GM18909 (cell line): Measurements from ENCODE around the gene GPRC5C.

Experiments
- ATAC-seq: cut with Tn5 transposase; IDR thresholded peaks from one replicate; pipeline ENCODE4 v1.9.1; 2021; ENCODE audit warnings: mild to moderate bottlenecking; ENCODE audit not compliant: unreplicated experiment, poor library complexity

The GPRC5C gene

DNA sequence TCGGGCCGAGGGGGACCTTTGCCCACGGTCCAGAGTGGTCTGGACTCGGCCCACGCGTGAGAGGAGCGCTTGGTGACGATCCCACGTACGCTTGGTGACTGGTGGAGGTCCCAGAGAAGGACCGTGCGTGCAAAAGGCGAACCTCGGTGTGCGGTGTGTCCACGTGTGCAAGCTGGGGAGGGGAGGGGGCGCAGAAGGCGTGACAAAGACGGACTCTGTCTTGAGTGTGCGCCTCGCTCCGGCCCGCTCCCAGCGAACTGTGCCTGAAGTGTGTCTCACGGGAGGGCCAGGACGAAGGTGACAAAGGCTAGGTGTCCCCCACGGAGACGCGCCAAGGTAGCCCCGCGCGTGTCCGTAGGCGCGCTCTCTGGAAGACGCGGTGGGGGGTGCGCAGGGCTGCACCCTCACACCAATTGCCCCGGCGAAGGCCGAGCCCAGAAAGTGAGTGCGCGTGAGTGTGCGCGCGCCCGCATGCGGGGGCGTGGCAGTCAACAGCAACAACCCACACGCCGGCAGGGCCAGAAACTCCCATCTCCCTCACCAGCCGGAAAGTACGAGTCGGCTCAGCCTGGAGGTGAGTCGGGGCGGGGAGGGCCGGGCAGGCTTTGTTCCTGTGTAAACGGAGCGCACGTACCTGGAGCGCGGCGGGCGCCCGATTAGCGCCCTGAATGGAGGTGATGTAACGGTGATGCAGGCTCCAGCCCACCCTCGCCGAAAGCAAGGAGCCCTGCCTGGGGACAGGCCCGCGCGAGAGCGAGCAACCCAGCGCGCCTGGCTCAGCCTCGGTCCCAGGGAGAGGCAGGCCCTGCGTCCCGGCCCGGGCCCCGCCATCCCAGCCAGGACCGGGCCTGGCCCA, at the start of gene GPRC5C:
Gene GPRC5C (plus strand): TSS at position 521 of the 856 bp plus-strand sequence. CDS start 7,689 bp downstream, outside the sequence.
- ATAC-seq: peak; percentile 49

GRCh38 chr17:74383141-74383540, 48.7 kb upstream of the GPRC5C start:
- no peak for ATAC-seq

GRCh38 chr17:74385201-74385600, 46.7 kb upstream of the GPRC5C start:
- ATAC-seq: no peak

DNA sequence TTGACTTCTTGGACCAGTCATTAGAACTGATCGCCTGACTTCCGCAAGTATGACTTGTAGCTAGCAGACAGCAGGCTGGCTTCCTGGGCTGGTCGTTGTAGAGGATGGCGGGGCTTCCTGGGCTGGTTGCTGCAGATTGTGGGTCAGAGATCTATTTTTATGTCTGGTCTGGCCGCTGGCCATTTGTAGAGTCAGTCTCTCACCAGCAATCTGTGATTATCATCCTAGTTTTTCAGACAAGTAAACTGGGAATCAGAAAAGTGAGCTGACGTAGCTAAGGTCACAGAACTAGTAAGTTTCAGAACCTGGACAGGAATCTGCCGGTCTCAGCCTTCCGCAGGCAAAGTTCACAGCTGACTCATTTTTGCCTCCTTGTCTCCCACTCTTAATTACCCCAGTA, 45.5 kb upstream of the GPRC5C start:
- no peak for ATAC-seq

DNA sequence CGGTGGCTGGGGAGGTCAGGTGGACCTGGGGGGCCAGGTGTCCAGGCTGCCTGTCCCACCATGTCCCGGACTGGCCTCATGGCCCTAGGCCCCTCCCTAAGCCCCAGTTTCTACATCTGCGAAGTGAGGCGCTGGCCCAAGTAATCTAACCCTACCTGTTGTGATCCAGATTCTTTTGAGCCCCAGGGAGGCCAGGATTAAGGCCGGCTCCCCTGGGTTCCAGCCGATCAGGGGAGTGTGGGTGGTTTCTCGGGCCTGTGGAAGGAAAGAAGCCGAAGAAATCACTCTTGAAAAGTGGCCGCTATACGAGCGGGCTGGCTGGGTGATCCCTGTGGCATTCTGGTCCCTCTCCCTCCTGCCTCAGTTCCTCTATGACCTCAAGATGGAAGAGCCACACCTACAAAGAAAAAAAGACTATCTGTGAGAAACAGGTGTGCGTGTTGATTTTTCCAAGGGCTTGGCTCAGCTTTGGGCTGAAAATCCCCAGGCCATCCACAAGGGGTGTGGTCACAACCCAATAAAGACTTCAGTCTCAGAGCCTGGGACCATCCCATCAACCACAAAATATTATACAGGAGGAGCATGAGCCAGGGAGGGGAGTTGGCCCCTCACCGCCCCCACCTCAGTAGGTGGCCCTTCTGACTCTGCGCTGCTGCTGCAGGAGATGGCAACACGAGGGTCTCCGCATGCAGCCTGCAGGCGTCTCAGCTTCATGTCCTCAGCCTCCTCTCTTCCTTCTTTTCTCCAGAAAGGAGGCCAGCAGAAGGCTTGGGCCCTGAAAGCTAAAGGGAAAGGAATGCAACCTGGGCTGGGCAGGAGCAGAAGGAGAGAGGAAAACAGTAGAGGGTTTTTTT, 44.3 kb upstream of the GPRC5C start:
- no peak for ATAC-seq

GRCh38 chr17:74389084-74389753, 42.7 kb upstream of the GPRC5C start:
- ATAC-seq: no peak

DNA sequence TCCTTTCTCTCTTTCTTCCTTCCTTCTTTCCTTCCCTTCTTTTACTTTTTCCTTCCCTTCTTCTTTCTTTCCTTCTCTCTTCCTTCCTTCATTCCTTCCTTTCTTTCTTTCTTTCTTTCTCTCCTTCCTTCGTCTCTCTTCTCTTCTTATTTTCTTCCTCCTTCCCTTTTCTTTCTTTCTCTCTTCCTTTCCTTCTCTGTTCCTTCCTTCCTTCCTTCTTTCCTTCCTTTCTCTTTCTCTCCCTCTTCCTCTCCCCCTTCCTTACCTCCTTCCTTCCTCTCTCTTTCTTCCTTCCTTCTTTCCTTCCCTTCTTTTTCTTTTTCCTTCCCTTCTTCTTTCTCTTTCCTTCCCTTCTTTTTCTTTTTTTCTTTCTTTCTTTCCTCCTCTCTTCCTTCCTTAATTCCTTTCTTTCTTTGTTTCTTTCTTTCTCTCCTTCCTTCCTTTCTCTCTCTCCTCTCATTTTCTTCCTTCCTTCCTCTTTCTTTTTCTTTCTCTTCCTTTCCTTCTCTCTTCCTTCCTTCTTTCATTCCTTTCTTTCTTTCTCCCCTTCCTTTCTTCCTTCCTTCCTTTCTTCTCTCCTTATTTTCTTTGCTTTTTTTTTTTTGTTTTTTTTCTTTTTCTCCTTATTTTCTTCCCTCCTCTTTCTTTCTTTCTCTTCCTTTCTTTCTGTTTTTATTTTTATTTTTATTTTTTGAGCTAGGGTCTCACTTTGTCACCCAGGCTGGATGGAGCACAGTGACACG, 41.8 kb upstream of the GPRC5C start:
- no peak for ATAC-seq

DNA sequence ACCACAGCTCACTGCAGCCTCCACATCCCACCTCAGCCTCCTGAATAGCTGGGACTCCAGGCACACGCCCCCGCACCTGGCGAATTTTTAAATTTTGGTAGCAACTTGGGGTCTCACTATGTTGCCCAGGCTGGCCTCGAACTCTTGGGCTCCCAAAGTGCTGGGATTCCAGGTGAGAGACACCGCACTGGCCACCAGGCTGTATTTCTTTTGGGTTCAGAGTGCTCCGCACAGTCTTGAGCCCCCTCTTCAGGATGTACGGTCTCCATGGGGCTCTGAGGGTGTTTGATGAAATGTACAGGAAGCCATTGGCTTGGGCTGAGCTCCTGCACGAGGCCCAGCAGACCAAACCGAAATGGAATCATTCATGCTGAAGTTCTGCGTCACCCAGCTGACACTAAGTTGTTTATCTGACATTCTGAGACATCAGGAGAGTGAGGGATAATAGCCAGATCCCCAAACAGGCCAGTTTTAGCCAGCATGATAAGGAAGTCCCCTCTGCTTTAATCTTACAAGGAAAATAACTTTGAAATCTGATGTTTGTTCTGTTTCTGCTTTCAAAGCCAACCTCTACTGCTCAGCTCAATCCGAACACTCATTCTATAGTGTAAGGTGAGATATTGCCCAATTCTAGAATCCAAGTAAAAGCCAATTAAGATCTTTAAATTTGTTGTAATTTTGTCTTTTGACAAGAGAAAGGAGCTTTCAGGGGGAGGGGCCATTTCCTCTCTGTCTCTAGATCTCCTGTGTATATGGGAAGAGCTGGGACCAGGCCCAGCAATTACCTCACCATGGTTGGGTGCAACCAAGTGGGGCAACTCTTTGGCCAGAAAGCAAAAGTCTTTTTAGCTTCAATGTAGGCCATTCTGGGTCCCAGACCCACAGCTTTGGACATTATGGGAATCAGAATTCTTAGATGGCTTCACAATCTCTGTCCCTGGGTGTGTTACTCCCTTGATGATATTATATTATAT, 40.9 kb upstream of the GPRC5C start:
- ATAC-seq: no peak

GRCh38 chr17:74391771-74392170, 40.1 kb upstream of the GPRC5C start:
- no peak for ATAC-seq

GRCh38 chr17:74392848-74393247, 39.0 kb upstream of the GPRC5C start:
- ATAC-seq: no peak

DNA sequence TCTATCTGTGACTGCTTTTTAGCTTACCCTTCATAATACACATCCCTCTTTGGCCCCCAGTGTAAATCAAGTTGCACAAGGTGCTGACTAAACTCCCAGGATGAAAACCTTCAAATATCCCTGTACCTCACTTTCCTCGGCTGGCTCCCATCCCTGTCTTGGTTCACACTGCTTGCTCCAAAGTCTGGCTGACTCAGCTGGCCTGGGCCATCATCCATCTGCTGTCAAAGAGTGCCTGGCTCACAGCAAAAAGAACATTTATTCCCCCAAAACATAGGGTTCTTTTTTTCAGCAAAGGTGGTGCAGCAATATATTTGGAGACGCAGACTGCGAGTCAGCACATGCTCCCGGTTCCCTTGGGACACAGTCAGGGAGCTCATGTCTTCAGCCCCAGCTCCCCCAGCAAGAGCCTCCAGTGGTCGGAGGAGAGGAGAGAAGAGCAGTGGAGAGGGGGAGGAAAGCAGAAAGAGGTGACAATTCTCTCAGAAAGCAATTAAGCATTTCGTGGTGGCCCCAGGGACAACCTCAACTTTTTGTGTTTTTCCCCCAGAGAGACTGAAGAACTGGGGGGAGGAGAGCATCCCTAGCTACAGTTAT, 38.4 kb upstream of the GPRC5C start:
- no peak for ATAC-seq

GRCh38 chr17:74394275-74394950, 37.5 kb upstream of the GPRC5C start:
- no peak for ATAC-seq

GRCh38 chr17:74394977-74395376, 36.9 kb upstream of the GPRC5C start:
- no peak for ATAC-seq

DNA sequence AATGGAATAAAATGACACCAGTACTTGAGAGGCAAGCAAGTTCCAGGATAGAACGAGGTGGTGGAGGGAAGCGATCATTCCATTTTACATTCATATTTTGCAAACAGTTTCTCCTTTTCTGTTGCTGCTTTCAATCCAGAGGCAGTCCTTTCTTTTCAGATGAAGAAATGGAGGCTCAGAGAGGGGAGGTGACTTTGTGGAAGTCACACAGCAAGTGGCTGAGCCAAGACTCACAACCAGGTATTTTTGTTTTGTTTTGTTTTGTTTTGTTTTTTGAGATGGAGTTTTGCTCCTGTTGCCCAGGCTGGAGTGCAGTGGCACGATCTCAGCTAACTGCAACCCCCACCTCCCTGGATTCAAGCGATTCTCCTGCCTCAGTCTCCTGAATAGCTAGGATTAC, 35.3 kb upstream of the GPRC5C start:
- ATAC-seq: no peak

GRCh38 chr17:74402048-74402447, 29.8 kb upstream of the GPRC5C start:
- no peak for ATAC-seq

- ATAC-seq: no peak
These were observed 28.3 kb upstream of the GPRC5C start for GRCh38 chr17:74403512-74404137.

DNA sequence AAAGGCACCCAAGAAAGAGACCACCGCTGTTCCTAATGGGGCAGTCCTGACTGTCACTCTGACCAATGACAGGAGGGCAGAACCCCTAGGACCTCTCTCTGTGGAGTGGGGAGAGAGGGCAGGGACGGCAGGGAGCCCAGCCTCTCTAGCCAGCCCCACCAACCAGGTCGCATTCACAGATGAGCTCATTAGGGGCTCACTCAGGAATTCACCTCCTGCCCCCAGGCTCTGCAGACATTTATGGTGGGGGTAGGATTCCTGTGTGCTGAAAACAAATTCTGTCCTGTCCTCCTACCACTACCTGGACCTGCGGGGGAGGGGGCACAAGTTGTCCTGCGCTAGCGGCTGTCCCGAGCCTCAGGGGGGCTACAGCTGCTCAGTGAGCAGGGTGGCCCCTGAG, 27.7 kb upstream of the GPRC5C start:
- ATAC-seq: no peak

- ATAC-seq: no peak
These were observed 27.1 kb upstream of the GPRC5C start for GRCh38 chr17:74404789-74405188.
